OCI-LY1 (cell line): ENCODE results near the gene SFT2D3.

Experiments used
- H2AFZ ChIP-seq: fragments of 200-600 bp; sonication (generic), shearing (Covaris generic); 2 replicates; pipeline ENCODE4 v1.6.0; 2014; ENCODE audit warnings: antibody characterized with exemption, mild to moderate bottlenecking, low read length
- H3F3A ChIP-seq: fragments of 200-600 bp; sonication (generic), shearing (Covaris generic); 2 replicates; pipeline ENCODE4 v1.6.0; 2014; ENCODE audit warnings: mild to moderate bottlenecking, antibody characterized with exemption, low read length, moderate library complexity; ENCODE audit not compliant: insufficient read depth
- H3K27ac ChIP-seq: fragments of 200-600 bp; sonication (generic); 2 replicates; pipeline ENCODE4 v1.5.1; 2014; ENCODE audit warnings: low read length, mixed run types, mild to moderate bottlenecking, low read depth; ENCODE audit not compliant: poor library complexity, severe bottlenecking
- H3K27me3 ChIP-seq: fragments of 200-600 bp; sonication (generic); 2 replicates; pipeline ENCODE4 v1.6.0; 2014; ENCODE audit warnings: antibody characterized with exemption, mild to moderate bottlenecking, low read length, moderate library complexity; ENCODE audit not compliant: insufficient read depth
- H3K36me3 ChIP-seq: fragments of 200-600 bp; sonication (generic); 2 replicates; pipeline ENCODE4 v1.6.1; 2014; ENCODE audit warnings: mild to moderate bottlenecking, antibody characterized with exemption, low read length, moderate library complexity, mixed read lengths; ENCODE audit not compliant: insufficient read depth
- H3K4me1 ChIP-seq: fragments of 200-600 bp; sonication (generic); 2 replicates; pipeline ENCODE4 v1.5.1; 2014; ENCODE audit warnings: mild to moderate bottlenecking, low read length, moderate library complexity; ENCODE audit not compliant: insufficient read depth, severe bottlenecking
- H3K4me2 ChIP-seq: fragments of 200-600 bp; sonication (generic), shearing (Covaris generic); 2 replicates; pipeline ENCODE4 v1.6.1; 2014; ENCODE audit warnings: low read length
- H3K4me3 ChIP-seq: fragments of 200-600 bp; sonication (generic); 2 replicates; pipeline ENCODE4 v1.5.1; 2014; ENCODE audit warnings: low read length, low read depth, mild to moderate bottlenecking, mixed read lengths; ENCODE audit not compliant: poor library complexity, severe bottlenecking
- H3K79me2 ChIP-seq: fragments of 200-600 bp; shearing (Covaris generic); 2 replicates; pipeline ENCODE4 v1.6.1; 2016; ENCODE audit warnings: mixed run types, low read length, mixed read lengths; ENCODE audit not compliant: insufficient read depth
- H3K9ac ChIP-seq: fragments of 200-600 bp; sonication (generic), shearing (Covaris generic); 2 replicates; pipeline ENCODE4 v1.6.1; 2014; ENCODE audit warnings: mild to moderate bottlenecking, low read length, mixed read lengths
- H3K9me2 ChIP-seq: fragments of 200-600 bp; sonication (generic), shearing (Covaris generic); 2 replicates; pipeline ENCODE4 v1.6.1; 2014; ENCODE audit warnings: low read depth, mild to moderate bottlenecking, low read length, mixed read lengths
- H3K9me3 ChIP-seq: fragments of 200-600 bp; shearing (Covaris generic); 2 replicates; pipeline ENCODE4 v1.6.1; 2014; ENCODE audit warnings: low read length, mixed read lengths
- H4K20me1 ChIP-seq: fragments of 200-600 bp; sonication (generic), shearing (Covaris generic); 2 replicates; pipeline ENCODE4 v1.6.0; 2016; ENCODE audit warnings: mild to moderate bottlenecking, low read length; ENCODE audit not compliant: insufficient read depth
- CTCF ChIP-seq: fragments of 200-600 bp; sonication (generic), shearing (Covaris generic); IDR thresholded peaks from 2 replicates; pipeline ENCODE4 v1.5.1; 2017; ENCODE audit warnings: mild to moderate bottlenecking, antibody characterized with exemption, low read length, moderate library complexity, mixed read lengths
- EZH2 ChIP-seq: fragments of 200-600 bp; sonication (generic), shearing (Covaris generic); IDR thresholded peaks from 2 replicates; pipeline ENCODE4 v1.8.0; 2017; ENCODE audit warnings: borderline replicate concordance, mixed run types, mild to moderate bottlenecking, antibody characterized with exemption, low read length, moderate library complexity, mixed read lengths

The SFT2D3 gene

GRCh38 chr2:127685410-127686080, 15.8 kb upstream of the SFT2D3 start:
- Histone ChIP-seq H3K9ac (no peak overlapping the region), H3K4me2 (no peak overlapping the region), H4K20me1 (no peaks in the 10 kb centered on the region), H3K9me2 (no peaks in the 10 kb centered on the region), H3K27me3 (0 out of 2 replicates have a peak, but pooled peaks cover 4% of the 10 kb centered on the region), H3K79me2 (no peaks in the 10 kb centered on the region), H3K27ac (no peak overlapping the region), H3K4me3 (no peak overlapping the region), H2AFZ (no peak overlapping the region), H3F3A (no peaks in the 10 kb centered on the region), H3K4me1 (no peaks in the 10 kb centered on the region), H3K36me3 (no peaks in the 10 kb centered on the region; the same call in 1 of the 2 replicates), H3K9me3 (peaks cover 9% of the 10 kb centered on the region; the same call in 1 of the 2 replicates)
- TF ChIP-seq CTCF (no peak), EZH2 (no peak)

GRCh38 chr2:127688405-127688804, 12.9 kb upstream of the SFT2D3 start:
- H3F3A ChIP-seq, result no peaks in the 10 kb centered on the region
- H3K27me3 ChIP-seq, result no peaks in the 10 kb centered on the region
- H3K4me3 ChIP-seq, result no peak overlapping the region
- H3K9me2 ChIP-seq, result no peaks in the 10 kb centered on the region
- H3K4me1 ChIP-seq, result no peaks in the 10 kb centered on the region
- no peak overlapping the region for H3K9ac ChIP-seq
- H3K36me3 ChIP-seq, result no peaks in the 10 kb centered on the region; the same call in 1 of the 2 replicates
- H3K27ac ChIP-seq, result no peak overlapping the region
- no peaks in the 10 kb centered on the region for H3K79me2 ChIP-seq
- no peak overlapping the region for H3K4me2 ChIP-seq
- H3K9me3 ChIP-seq, result peaks cover 12% of the 10 kb centered on the region; the same call in 1 of the 2 replicates
- no peak overlapping the region for H2AFZ ChIP-seq
- TF ChIP-seq EZH2, result no peak
- TF ChIP-seq CTCF, result no peak
- H4K20me1 ChIP-seq, result no peaks in the 10 kb centered on the region

GRCh38 chr2:127690696-127691095, 10.6 kb upstream of the SFT2D3 start:
- no peaks in the 10 kb centered on the region for H3F3A ChIP-seq
- no peak overlapping the region for H3K4me2 ChIP-seq
- H3K36me3 ChIP-seq, result no peaks in the 10 kb centered on the region; the same call in 1 of the 2 replicates
- H3K9me2 ChIP-seq, result no peaks in the 10 kb centered on the region
- no peaks in the 10 kb centered on the region for H3K27me3 ChIP-seq
- H2AFZ ChIP-seq, result no peak overlapping the region
- no peak overlapping the region for H3K27ac ChIP-seq
- no peak overlapping the region for H3K4me3 ChIP-seq
- TF ChIP-seq CTCF (no peak), EZH2 (no peak)
- peaks cover 12% of the 10 kb centered on the region; the same call in 1 of the 2 replicates for H3K9me3 ChIP-seq
- H3K9ac ChIP-seq, result no peak overlapping the region
- H3K79me2 ChIP-seq, result no peaks in the 10 kb centered on the region
- H3K4me1 ChIP-seq, result no peaks in the 10 kb centered on the region
- H4K20me1 ChIP-seq, result no peaks in the 10 kb centered on the region
